Measurements from ENCODE around the gene SCN10A.

The SCN10A gene

DNA sequence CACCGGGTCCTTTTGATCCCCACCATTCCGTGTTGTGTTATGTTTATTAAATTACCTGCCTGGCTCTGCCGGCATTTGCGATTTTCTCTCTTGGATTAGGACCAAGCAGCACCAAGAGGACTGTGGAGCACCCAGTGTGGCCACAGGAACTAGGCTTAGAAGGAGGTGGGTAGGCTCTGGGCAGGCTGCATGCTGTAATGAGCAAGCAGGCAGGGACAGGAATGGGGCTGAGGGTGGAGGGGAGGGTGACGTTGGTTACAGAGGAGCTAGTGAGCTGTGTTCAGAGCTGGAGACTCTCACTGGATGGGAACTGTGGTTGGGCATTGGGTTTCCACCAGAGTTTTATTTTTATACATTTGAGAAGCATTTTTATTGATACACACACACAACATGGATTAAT, 158.6 kb downstream of the SCN10A start:
- H3K9ac ChIP-seq (ENCODE audit: low read length): no peak overlapping the region
- H3K4me1 ChIP-seq (ENCODE audit: control insufficient read depth, insufficient read depth, low read depth, low read length): peaks cover 4% of the 10 kb centered on the region
- H2AFZ ChIP-seq (ENCODE audit: low read depth, low read length): no peak overlapping the region
- H3K14ac ChIP-seq (ENCODE audit: low read length in 2 of 2): no peak overlapping the region
- H2AK5ac ChIP-seq (ENCODE audit: low read length, severe bottlenecking): no peak overlapping the region
- DNase-seq: no peak
- WGBS: 77% methylated on average over 5 of the region's 5 CpGs
- H4K91ac ChIP-seq (ENCODE audit: low read length): no peak overlapping the region
- no peak overlapping the region for H4K8ac ChIP-seq (ENCODE audit: low read length)
- no peak overlapping the region for H2BK5ac ChIP-seq (ENCODE audit: low read depth, low read length, poor library complexity, severe bottlenecking)
- no peaks in the 10 kb centered on the region for H3K36me3 ChIP-seq (ENCODE audit: control insufficient read depth in 1 of 2, insufficient read depth in 2 of 2, low read depth in 1 of 2, low read length in 2 of 2)
- no peaks in the 10 kb centered on the region for H3K79me1 ChIP-seq (replicated peaks; ENCODE audit: low read length, poor library complexity, severe bottlenecking)
- H2BK15ac ChIP-seq (ENCODE audit: low read depth, poor library complexity, severe bottlenecking): no peak overlapping the region
- H3K18ac ChIP-seq (ENCODE audit: low read depth in 1 of 2, low read length in 2 of 2): no peak overlapping the region
- H2BK12ac ChIP-seq (ENCODE audit: low read length in 2 of 2): no peak overlapping the region
- H3K4ac ChIP-seq (ENCODE audit: low read depth in 1 of 2, low read length in 2 of 2): no peak overlapping the region
- peaks cover 13% of the 10 kb centered on the region for H3K9me3 ChIP-seq (ENCODE audit: control insufficient read depth, low read length)
- no peak overlapping the region for H3K4me3 ChIP-seq (ENCODE audit: insufficient read depth in 1 of 2, low read depth in 1 of 2, low read length in 2 of 2)
- H3K27ac ChIP-seq (ENCODE audit: low read length, poor library complexity, severe bottlenecking): no peak overlapping the region
- no peak overlapping the region for H3K23ac ChIP-seq (ENCODE audit: low read length in 2 of 2)
- peaks cover 56 to 75% of the 10 kb centered on the region in 2 experiments for H3K27me3 ChIP-seq (ENCODE audit: control insufficient read depth in 1 of 2, insufficient read depth in 1 of 2, low read length in 2 of 2)
- H2BK120ac ChIP-seq (ENCODE audit: low read depth, low read length): no peak overlapping the region
- no peak overlapping the region for H3K4me2 ChIP-seq (ENCODE audit: low read length, poor library complexity, severe bottlenecking)

DNA sequence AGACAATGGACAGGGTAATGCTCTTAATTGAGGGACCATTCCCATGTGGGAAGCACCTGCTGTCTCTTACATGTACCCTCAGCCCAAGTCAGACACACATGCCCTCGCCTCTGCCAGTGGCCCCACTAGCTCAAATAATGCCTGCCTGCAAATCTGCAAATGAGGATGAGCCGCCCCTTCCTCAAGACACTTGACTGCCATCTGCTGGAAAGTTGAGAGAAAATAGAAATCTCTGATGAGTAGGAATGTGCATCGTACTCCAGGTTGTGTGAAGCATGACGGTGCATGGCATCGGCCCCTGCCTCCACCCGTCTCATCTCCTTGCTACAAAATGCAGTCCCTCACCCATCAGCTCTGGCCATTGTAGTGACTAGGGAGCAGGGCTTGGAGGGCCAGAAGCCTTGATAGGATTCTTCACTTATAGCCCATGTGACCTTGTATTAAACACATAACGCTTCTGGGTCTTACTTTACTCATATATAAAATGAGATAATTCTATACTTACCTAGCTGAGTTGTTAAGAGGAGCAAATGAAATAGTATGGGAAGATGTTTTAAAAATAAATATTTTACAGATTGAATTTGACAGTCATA, 160.2 kb downstream of the SCN10A start:
- Histone ChIP-seq H3K18ac (ENCODE audit: low read depth in 1 of 2, low read length in 2 of 2) (no peak overlapping the region), H3K4ac (ENCODE audit: low read depth in 1 of 2, low read length in 2 of 2) (no peak overlapping the region), H2AK5ac (ENCODE audit: low read length, severe bottlenecking) (no peak overlapping the region), H3K79me1 (replicated peaks; ENCODE audit: low read length, poor library complexity, severe bottlenecking) (no peaks in the 10 kb centered on the region), H4K8ac (ENCODE audit: low read length) (no peak overlapping the region), H3K27ac (ENCODE audit: low read length, poor library complexity, severe bottlenecking) (no peak overlapping the region), H2AFZ (ENCODE audit: low read depth, low read length) (no peak overlapping the region), H3K4me1 (ENCODE audit: control insufficient read depth, insufficient read depth, low read depth, low read length) (peaks cover 8% of the 10 kb centered on the region), H3K9me3 (ENCODE audit: control insufficient read depth, low read length) (peaks cover 7% of the 10 kb centered on the region), H2BK5ac (ENCODE audit: low read depth, low read length, poor library complexity, severe bottlenecking) (no peak overlapping the region), H3K4me3 (ENCODE audit: insufficient read depth in 1 of 2, low read depth in 1 of 2, low read length in 2 of 2) (no peak overlapping the region), H2BK12ac (ENCODE audit: low read length in 2 of 2) (no peak overlapping the region), H3K27me3 (ENCODE audit: control insufficient read depth in 1 of 2, insufficient read depth in 1 of 2, low read length in 2 of 2) (peaks cover 65 to 89% of the 10 kb centered on the region in 2 experiments), H2BK120ac (ENCODE audit: low read depth, low read length) (no peak overlapping the region), H3K23ac (ENCODE audit: low read length in 2 of 2) (no peak overlapping the region), H3K4me2 (ENCODE audit: low read length, poor library complexity, severe bottlenecking) (no peak overlapping the region), H3K14ac (ENCODE audit: low read length in 2 of 2) (no peak overlapping the region), H3K36me3 (ENCODE audit: control insufficient read depth in 1 of 2, insufficient read depth in 2 of 2, low read depth in 1 of 2, low read length in 2 of 2) (no peaks in the 10 kb centered on the region), H3K9ac (ENCODE audit: low read length) (no peak overlapping the region), H2BK15ac (ENCODE audit: low read depth, poor library complexity, severe bottlenecking) (no peak overlapping the region), H4K91ac (ENCODE audit: low read length) (no peak overlapping the region)
- WGBS: 24% methylated on average over 2 of the region's 7 CpGs
- peak; percentile 34 for DNase-seq

DNA sequence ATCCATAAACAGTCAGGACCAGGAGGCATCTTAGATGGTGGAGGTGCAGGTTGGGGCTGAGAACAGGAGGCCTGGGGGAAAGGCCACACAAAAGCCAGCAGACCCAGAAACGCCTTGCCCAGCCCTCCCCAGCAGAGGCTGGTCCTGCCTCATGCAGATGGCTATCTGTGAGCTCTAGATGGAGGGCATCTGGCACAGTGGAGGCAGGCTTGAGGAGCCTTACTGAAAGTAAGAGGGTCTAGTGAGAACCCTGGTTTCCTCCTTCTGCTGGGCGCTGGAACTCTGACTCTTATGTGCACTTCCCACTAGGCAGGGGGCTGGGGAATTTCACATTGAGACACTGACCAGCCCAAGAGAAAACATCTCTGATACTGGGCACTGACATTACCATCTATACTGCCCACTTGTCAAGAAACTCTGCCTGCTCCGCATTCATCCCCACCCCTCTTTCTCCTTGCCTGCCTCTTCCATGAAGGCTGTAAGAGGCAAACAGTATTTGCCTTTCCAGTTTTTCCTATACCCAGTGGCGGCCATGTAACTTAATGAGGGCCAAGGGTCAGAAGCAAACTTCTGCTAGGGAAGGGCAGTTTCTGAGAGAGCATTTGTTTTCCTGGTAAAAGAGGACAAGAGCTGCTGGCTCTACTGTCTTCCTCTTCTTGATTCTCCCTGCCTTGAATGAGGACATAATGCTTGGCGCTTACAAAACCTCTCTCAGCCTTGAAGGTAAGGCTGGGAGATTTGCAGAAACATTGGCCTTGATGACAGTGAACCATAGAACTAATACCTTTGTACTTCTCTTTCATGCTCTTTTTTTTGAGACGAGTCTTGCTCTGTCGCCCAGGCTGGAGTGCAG, 162.1 kb downstream of the SCN10A start:
- Histone ChIP-seq H4K8ac (ENCODE audit: low read length) (no peak overlapping the region), H2BK120ac (ENCODE audit: low read depth, low read length) (no peak overlapping the region), H3K18ac (ENCODE audit: low read depth in 1 of 2, low read length in 2 of 2) (no peak overlapping the region), H3K27me3 (ENCODE audit: control insufficient read depth in 1 of 2, insufficient read depth in 1 of 2, low read length in 2 of 2) (peaks cover 65 to 92% of the 10 kb centered on the region in 2 experiments), H3K4me1 (ENCODE audit: control insufficient read depth, insufficient read depth, low read depth, low read length) (peaks cover 17% of the 10 kb centered on the region), H3K9ac (ENCODE audit: low read length) (no peak overlapping the region), H3K4ac (ENCODE audit: low read depth in 1 of 2, low read length in 2 of 2) (no peak overlapping the region), H2AK5ac (ENCODE audit: low read length, severe bottlenecking) (no peak overlapping the region), H3K79me1 (replicated peaks; ENCODE audit: low read length, poor library complexity, severe bottlenecking) (no peaks in the 10 kb centered on the region), H2BK5ac (ENCODE audit: low read depth, low read length, poor library complexity, severe bottlenecking) (no peak overlapping the region), H3K4me3 (ENCODE audit: insufficient read depth in 1 of 2, low read depth in 1 of 2, low read length in 2 of 2) (no peak overlapping the region), H2BK12ac (ENCODE audit: low read length in 2 of 2) (no peak overlapping the region), H3K27ac (ENCODE audit: low read length, poor library complexity, severe bottlenecking) (no peak overlapping the region), H2AFZ (ENCODE audit: low read depth, low read length) (no peak overlapping the region), H3K14ac (ENCODE audit: low read length in 2 of 2) (no peak overlapping the region), H4K91ac (ENCODE audit: low read length) (no peak overlapping the region), H2BK15ac (ENCODE audit: low read depth, poor library complexity, severe bottlenecking) (no peak overlapping the region), H3K23ac (ENCODE audit: low read length in 2 of 2) (no peak overlapping the region), H3K36me3 (ENCODE audit: control insufficient read depth in 1 of 2, insufficient read depth in 2 of 2, low read depth in 1 of 2, low read length in 2 of 2) (no peaks in the 10 kb centered on the region), H3K9me3 (ENCODE audit: control insufficient read depth, low read length) (peaks cover 7% of the 10 kb centered on the region), H3K4me2 (ENCODE audit: low read length, poor library complexity, severe bottlenecking) (no peak overlapping the region)
- 82% methylated on average over 7 of the region's 7 CpGs for WGBS
- no peak for DNase-seq

DNA sequence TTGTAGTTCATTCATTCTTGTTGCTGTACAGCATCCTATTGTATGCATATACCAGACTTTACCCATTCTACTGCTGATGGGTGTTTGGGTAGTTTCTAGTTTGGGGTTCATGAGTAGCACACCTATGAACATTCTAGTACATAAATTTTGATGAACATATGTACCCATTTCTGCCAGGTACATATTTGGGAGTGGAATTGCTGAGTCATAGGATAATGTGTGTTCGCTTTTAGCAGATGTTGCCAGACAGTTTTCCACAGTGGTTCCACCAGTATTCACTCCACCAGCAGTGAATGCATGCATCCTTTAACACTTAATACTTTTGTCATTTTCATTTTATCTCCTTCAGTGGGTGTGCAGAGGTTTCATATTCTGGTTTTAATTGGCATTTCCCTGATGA, 163.1 kb downstream of the SCN10A start:
- Histone ChIP-seq H2BK12ac (ENCODE audit: low read length in 2 of 2) (no peak overlapping the region), H4K91ac (ENCODE audit: low read length) (no peak overlapping the region), H3K4ac (ENCODE audit: low read depth in 1 of 2, low read length in 2 of 2) (no peak overlapping the region), H3K27me3 (ENCODE audit: control insufficient read depth in 1 of 2, insufficient read depth in 1 of 2, low read length in 2 of 2) (peaks cover 65 to 92% of the 10 kb centered on the region in 2 experiments), H3K36me3 (ENCODE audit: control insufficient read depth in 1 of 2, insufficient read depth in 2 of 2, low read depth in 1 of 2, low read length in 2 of 2) (no peaks in the 10 kb centered on the region), H3K4me3 (ENCODE audit: insufficient read depth in 1 of 2, low read depth in 1 of 2, low read length in 2 of 2) (no peak overlapping the region), H3K27ac (ENCODE audit: low read length, poor library complexity, severe bottlenecking) (no peak overlapping the region), H3K14ac (ENCODE audit: low read length in 2 of 2) (no peak overlapping the region), H2AFZ (ENCODE audit: low read depth, low read length) (no peak overlapping the region), H4K8ac (ENCODE audit: low read length) (no peak overlapping the region), H2AK5ac (ENCODE audit: low read length, severe bottlenecking) (no peak overlapping the region), H3K9me3 (ENCODE audit: control insufficient read depth, low read length) (peaks cover 7% of the 10 kb centered on the region), H3K79me1 (replicated peaks; ENCODE audit: low read length, poor library complexity, severe bottlenecking) (no peaks in the 10 kb centered on the region), H3K23ac (ENCODE audit: low read length in 2 of 2) (no peak overlapping the region), H3K4me2 (ENCODE audit: low read length, poor library complexity, severe bottlenecking) (no peak overlapping the region), H3K18ac (ENCODE audit: low read depth in 1 of 2, low read length in 2 of 2) (no peak overlapping the region), H2BK5ac (ENCODE audit: low read depth, low read length, poor library complexity, severe bottlenecking) (no peak overlapping the region), H3K9ac (ENCODE audit: low read length) (no peak overlapping the region), H3K4me1 (ENCODE audit: control insufficient read depth, insufficient read depth, low read depth, low read length) (peaks cover 19% of the 10 kb centered on the region), H2BK120ac (ENCODE audit: low read depth, low read length) (no peak overlapping the region), H2BK15ac (ENCODE audit: low read depth, poor library complexity, severe bottlenecking) (no peak overlapping the region)
- DNase-seq: no peak
- 100% methylated on average over 1 of the region's 1 CpG for WGBS
